ENCODE measurements around the gene OR2L2. TPM values are rescaled to one million over a fixed set of nuclear protein-coding genes. Genes with fewer than 3 reads are reported as not detected.
"Not testable (repeated sequence)": the region's sequence is repeated elsewhere in the genome, so short reads cannot be mapped to it uniquely, and the experiment has no call there.

Gene OR2L2, protein sequence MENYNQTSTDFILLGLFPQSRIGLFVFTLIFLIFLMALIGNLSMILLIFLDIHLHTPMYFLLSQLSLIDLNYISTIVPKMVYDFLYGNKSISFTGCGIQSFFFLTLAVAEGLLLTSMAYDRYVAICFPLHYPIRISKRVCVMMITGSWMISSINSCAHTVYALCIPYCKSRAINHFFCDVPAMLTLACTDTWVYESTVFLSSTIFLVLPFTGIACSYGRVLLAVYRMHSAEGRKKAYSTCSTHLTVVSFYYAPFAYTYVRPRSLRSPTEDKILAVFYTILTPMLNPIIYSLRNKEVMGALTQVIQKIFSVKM
- total RNA-seq (2014; rRNA removed; shearing (Covaris generic)), result not detected in 2 replicates

DNA sequence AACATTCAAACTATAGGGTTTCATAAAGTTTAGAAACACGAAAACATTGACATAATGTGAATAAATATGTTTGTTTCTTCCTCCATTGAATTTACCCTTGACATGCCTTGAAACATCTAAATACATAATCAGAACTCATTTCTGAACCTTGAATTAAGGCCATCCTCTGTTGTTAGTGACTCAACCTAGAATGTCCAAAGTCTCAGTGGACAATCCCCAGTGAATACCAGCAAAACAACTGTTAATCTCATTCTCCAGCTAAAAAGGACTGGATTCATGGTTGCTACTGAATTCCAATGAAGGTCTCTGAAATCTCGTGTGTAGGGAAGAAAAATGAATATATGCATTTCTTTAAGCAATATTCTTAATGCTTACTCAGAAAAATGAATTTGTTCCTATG lies at the start of gene OR2L2:
TSS of gene OR2L2 (plus strand) at position 301 of the 400 bp plus-strand sequence. CDS start 8,198 bp downstream, outside the sequence.
- Histone ChIP-seq H3K27ac (no peak within 1 kb of the TSS), H3K4me3 (no peak within 1 kb of the TSS), H3K27me3 (no peaks in the 10 kb centered on the region), H3K9me3 (replicated peaks) (no peaks in the 10 kb centered on the region), H3K36me3 (no peaks in the 10 kb centered on the region), H3K4me1 (no peaks in the 10 kb centered on the region)
- no peak for DNase-seq

DNA sequence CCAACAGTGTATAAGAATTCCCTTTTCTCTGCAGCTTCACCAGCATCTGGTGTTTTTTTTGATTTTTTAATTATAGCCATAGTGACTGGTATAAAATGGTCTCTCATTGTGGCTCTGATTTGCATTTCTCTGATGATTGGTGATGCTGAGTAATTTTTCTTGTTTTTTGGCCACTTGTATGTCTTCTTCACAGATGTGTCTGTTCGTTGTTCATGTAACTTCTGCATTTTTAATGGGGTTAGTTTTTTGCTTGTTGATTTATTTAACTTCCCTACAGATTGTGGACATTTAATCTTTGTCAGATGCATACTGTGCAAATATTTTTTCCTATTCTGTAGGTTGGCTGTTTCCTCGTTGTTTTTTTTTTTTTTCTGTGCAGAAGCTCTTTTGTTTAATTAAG lies 36.9 kb upstream of the OR2L2 start:
- Histone ChIP-seq H3K4me3 (no peak overlapping the region), H3K4me1 (no peaks in the 10 kb centered on the region), H3K9me3 (replicated peaks) (no peaks in the 10 kb centered on the region), H3K27me3 (no peaks in the 10 kb centered on the region), H3K27ac (no peak overlapping the region), H3K36me3 (no peaks in the 10 kb centered on the region)
- no peak for DNase-seq

DNA sequence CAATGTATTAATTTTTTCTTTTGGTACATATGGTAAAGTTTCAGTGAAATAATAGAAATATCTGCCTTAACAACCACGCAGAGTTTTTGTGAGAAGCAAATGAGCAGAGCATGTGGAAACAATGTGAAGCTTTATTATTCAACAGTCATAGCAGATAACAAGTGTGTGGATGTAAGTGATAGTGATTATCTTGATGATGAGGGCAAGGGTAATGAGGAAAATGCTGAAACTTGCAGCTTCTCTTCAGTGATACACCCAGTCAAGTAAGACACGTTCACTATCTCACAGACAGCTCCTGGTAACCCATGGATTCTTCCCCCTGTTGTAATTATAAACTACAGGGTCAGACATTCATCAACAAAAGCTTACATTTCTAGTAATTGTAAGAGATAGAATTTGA lies 31.1 kb upstream of the OR2L2 start:
- Histone ChIP-seq H3K4me1 (no peaks in the 10 kb centered on the region), H3K36me3 (no peaks in the 10 kb centered on the region), H3K27ac (no peak overlapping the region), H3K4me3 (no peak overlapping the region), H3K27me3 (no peaks in the 10 kb centered on the region), H3K9me3 (replicated peaks) (no peaks in the 10 kb centered on the region)
- DNase-seq, result no peak

DNA sequence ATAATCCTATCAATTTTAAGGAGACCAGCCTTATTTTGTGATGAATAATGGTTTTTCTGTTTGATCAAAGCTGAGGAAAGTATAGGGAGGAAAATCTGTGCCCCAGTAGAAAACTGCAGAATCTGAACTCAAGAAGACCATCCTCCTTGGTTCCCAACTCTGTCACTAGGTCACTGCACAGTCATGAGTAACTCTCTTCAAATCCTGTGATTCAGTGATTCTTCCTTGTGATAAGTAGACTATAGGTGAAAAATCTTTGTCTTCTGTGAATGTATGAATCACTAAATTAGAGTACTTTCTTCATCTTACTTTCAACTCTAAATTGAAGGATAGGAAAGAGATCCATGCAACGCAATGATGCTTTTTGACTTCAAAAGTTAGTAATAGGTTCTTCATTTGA lies 29.7 kb upstream of the OR2L2 start:
- no peak for DNase-seq
- H3K27me3 ChIP-seq, result no peaks in the 10 kb centered on the region
- H3K27ac ChIP-seq, result no peak overlapping the region
- no peaks in the 10 kb centered on the region for H3K4me1 ChIP-seq
- no peaks in the 10 kb centered on the region for H3K36me3 ChIP-seq
- H3K4me3 ChIP-seq, result no peak overlapping the region
- H3K9me3 ChIP-seq (replicated peaks), result no peaks in the 10 kb centered on the region

DNA sequence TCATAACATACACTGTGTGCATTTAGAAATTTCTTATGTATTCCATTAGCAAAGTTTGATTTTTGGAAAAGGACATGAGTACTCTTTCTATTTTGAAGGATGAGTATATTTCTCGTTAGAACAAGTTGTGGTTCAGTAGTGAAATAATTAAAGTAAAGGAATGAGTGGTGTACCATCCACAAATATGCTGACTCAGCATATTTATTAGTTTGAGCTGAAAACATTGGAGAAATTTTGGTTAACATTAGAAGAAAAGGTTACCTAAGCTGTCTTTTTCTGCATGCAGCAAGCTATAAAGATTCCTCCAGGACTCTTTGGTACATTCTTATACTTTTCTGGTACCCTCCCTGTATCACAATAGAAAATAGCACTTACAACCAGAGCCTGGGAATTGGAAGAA lies 22.1 kb upstream of the OR2L2 start:
- H3K4me3 ChIP-seq, result no peak overlapping the region
- H3K27me3 ChIP-seq, result no peaks in the 10 kb centered on the region
- no peaks in the 10 kb centered on the region for H3K4me1 ChIP-seq
- no peak overlapping the region for H3K27ac ChIP-seq
- DNase-seq, result no peak
- no peaks in the 10 kb centered on the region for H3K9me3 ChIP-seq (replicated peaks)
- no peaks in the 10 kb centered on the region for H3K36me3 ChIP-seq

DNA sequence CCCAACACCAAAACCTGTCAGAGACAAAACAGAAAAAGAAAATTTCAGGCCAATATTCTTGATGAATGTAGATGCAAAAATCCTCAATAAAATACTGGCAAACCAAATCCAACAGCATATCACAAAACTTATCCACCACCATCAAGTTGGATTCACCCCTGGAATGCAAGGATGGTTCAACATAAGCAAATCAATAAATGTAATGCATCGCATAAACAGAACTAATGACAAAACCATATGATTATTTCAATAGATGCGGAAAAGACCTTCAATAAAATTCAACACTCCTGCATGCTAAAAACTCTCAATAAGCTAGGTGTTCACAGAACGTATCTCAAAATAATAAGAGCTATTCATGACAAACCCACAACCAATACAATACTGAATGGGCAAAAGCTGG lies 20.2 kb upstream of the OR2L2 start:
- Histone ChIP-seq H3K9me3 (replicated peaks) (no peaks in the 10 kb centered on the region), H3K4me3 (no peak overlapping the region), H3K27ac (no peak overlapping the region), H3K27me3 (no peaks in the 10 kb centered on the region), H3K36me3 (no peaks in the 10 kb centered on the region), H3K4me1 (no peaks in the 10 kb centered on the region)
- no peak for DNase-seq

DNA sequence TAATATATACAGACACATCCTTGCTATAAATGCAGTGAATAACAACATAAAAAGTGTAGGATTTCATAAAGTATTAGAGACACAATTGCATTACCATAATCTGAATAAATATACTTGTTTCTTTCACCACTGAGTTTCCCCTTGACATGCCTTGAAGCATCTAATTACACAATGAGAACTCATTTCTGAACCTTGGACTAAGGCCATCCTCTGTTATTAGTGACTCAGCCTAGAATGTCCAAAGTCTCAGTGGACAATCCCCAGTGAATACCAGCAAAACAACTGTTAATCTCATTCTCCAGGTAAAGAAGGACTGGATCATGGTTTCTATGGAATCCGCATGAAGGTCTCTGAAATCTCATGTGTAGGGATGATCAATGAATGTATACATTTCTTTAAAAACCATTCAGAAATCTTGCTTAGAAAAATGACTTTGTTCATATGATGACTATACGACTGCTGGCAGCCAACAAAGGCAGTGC lies 16.6 kb upstream of the OR2L2 start, which contains the start of gene OR2L5:
TSS of gene OR2L5 (plus strand) at position 432 of the 482 bp plus-strand sequence. CDS start 8,288 bp downstream, outside the sequence.
- H3K9me3 ChIP-seq (replicated peaks), result no peaks in the 10 kb centered on the region
- H3K4me1 ChIP-seq, result no peaks in the 10 kb centered on the region
- no peak for DNase-seq
- no peak within 1 kb of the TSS for H3K27ac ChIP-seq
- H3K36me3 ChIP-seq, result no peaks in the 10 kb centered on the region
- H3K4me3 ChIP-seq, result no peak within 1 kb of the TSS
- H3K27me3 ChIP-seq, result no peaks in the 10 kb centered on the region

DNA sequence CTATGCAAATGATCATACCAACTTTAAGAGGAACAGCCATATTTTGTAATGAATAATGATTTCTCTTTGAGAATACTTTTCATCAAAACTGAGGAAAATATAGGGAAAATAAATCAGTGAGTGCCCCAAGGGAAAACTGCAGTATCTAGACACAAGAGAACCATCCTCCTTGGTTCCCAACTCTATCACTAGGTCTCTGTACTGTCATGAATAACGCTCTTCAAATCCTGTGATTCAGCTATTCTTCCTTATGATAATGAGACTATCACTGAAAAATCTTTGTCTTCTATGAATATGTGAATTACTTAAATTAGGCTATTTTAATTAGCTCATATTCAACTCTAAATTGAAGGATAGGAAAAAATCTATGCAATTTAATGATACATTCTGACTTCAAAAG lies 14.1 kb upstream of the OR2L2 start:
- no peaks in the 10 kb centered on the region for H3K36me3 ChIP-seq
- H3K27ac ChIP-seq, result no peak overlapping the region
- no peaks in the 10 kb centered on the region for H3K27me3 ChIP-seq
- no peak overlapping the region for H3K4me3 ChIP-seq
- no peaks in the 10 kb centered on the region for H3K9me3 ChIP-seq (replicated peaks)
- H3K4me1 ChIP-seq, result no peaks in the 10 kb centered on the region
- no peak for DNase-seq

DNA sequence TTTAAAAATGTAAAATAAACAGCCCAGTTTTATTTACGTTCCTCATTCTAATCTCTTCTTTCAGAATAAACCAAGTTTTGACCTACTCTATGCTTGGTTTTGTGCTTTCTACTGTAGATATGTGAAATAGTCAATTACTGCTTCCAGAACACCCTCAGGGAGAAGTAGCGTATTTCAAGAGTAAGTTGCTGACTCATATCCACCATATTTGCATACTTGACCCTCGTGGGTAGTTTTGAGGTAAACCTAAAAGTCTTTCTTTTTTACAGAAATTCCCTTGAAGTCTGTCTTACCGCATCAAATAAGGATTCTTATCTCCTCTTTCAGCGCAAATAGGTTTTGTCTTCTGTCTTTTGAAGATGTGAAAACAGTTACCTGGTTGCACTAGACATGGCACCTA lies 15.3 kb downstream of the OR2L2 start:
- Histone ChIP-seq H3K4me3 (no peak overlapping the region), H3K27me3 (no peaks in the 10 kb centered on the region), H3K36me3 (no peaks in the 10 kb centered on the region), H3K27ac (no peak overlapping the region), H3K4me1 (no peaks in the 10 kb centered on the region), H3K9me3 (replicated peaks) (no peaks in the 10 kb centered on the region)
- DNase-seq, result no peak

DNA sequence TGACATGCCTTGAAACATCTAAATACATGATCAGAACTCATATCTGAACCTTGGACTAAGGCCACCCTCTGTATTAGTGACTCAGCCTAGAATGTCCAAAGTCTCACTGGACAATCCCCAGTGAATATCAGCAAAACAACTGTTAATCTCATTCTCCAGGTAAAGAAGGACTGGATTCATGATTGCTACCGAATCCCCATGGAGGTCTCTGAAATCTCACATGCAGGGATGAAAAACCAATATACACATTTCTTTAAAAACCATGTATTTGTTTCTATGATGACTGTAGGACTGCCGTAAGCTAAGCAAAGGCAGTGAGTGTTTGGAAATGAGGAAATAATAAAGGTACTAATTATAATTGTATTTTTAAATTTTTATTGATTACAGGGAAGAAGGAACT lies 16.7 kb downstream of the OR2L2 start, which contains the start of gene OR2L3:
TSS of gene OR2L3 (plus strand) at position 301 of the 400 bp plus-strand sequence. CDS start 13,846 bp downstream, outside the sequence.
- H3K4me1 ChIP-seq, result no peaks in the 10 kb centered on the region
- H3K27ac ChIP-seq, result no peak within 1 kb of the TSS
- no peak within 1 kb of the TSS for H3K4me3 ChIP-seq
- no peaks in the 10 kb centered on the region for H3K36me3 ChIP-seq
- no peak for DNase-seq
- no peaks in the 10 kb centered on the region for H3K27me3 ChIP-seq
- no peaks in the 10 kb centered on the region for H3K9me3 ChIP-seq (replicated peaks)

DNA sequence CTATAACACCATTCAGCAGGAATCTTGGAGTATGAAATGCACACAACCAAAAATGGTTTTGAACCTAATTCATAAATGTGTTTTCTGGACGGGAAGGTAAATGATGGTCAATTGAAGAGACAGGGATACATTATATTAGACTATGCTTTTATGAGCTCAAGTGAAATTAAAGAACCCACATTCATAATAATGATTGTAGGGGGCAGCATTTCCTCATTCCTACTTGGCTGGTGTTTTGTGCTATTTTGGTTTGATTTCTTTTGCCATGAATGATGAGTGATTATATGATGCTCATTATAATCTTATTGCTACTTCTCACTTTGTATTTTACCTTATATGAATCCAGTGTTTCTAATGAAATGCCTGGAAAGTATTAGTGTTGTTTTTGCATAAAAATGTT lies 17.1 kb downstream of the OR2L2 start:
- Histone ChIP-seq H3K9me3 (replicated peaks) (no peaks in the 10 kb centered on the region), H3K4me3 (no peak overlapping the region), H3K4me1 (no peaks in the 10 kb centered on the region), H3K27ac (no peak overlapping the region), H3K27me3 (no peaks in the 10 kb centered on the region), H3K36me3 (no peaks in the 10 kb centered on the region)
- no peak for DNase-seq

DNA sequence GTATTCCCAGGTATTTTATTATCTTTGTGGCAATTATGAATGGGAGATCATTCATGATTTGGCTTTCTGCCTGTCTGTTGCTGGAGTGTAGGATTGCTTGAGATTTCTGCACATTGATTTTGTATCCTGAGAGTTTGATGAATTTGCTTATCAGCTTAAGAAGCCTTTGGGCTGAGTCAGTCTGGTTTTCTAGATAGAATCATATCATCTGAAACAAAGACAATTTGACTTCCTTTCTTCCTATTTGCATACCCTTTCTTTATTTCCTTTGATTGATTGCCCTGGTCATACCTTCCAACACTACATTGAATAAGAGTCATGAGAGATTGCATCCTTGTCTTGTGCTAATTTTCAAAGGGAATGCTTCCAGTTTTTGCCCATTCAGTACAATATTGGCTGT lies 24.8 kb downstream of the OR2L2 start:
- no peak overlapping the region for H3K27ac ChIP-seq
- H3K36me3 ChIP-seq, result no peaks in the 10 kb centered on the region
- no peaks in the 10 kb centered on the region for H3K9me3 ChIP-seq (replicated peaks)
- H3K27me3 ChIP-seq, result no peaks in the 10 kb centered on the region
- DNase-seq, result no peak
- H3K4me3 ChIP-seq, result no peak overlapping the region
- no peaks in the 10 kb centered on the region for H3K4me1 ChIP-seq

DNA sequence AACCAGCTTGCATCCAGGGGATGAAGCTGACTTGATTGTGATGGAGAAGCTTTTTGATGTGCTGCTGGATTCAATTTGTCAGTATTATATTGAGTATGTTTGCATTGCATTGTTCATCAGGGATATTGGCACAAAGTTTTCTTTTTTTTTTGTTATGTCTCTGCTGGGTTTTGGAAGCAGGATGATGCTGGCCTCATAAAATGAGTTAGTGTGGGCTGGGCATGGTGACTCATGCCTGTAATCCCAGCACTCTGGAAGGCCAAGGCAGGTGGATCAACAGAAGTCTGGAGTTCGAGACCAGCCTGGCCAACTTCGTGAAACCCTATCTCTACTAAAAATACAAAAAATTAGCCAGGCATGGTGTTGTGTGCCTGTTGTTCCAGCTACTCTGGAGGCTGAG lies 25.4 kb downstream of the OR2L2 start:
- no peaks in the 10 kb centered on the region for H3K4me1 ChIP-seq

DNA sequence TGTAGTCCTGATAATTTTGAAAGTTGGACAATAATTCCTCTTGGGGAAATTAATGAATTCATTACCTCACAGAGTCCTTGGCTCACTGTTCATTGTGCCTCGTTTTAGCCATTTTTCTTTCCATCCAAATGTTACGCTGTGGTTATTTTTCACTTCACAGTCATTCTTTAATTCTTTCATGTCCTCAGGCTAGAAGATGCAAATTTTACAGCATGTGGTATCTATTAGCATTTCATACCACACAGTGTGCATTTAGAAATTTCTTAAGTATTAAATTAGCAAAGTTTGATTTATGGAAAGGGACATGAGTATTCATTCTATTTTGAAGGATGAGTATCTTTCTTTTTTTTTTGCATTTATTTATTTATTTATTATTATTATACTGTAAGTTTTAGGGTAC lies 35.2 kb downstream of the OR2L2 start:
- no peak for DNase-seq
- no peaks in the 10 kb centered on the region for H3K27me3 ChIP-seq
- H3K9me3 ChIP-seq (replicated peaks), result no peaks in the 10 kb centered on the region
- no peaks in the 10 kb centered on the region for H3K36me3 ChIP-seq
- H3K27ac ChIP-seq, result no peak overlapping the region
- H3K4me3 ChIP-seq, result no peak overlapping the region
- no peaks in the 10 kb centered on the region for H3K4me1 ChIP-seq

More for the DNA sequence above, 25.4 kb downstream of the OR2L2 start:
- Histone ChIP-seq H3K27ac (no peak overlapping the region), H3K27me3 (no peaks in the 10 kb centered on the region), H3K4me3 (no peak overlapping the region), H3K36me3 (no peaks in the 10 kb centered on the region), H3K9me3 (replicated peaks) (no peaks in the 10 kb centered on the region)
- no peak for DNase-seq

DNA sequence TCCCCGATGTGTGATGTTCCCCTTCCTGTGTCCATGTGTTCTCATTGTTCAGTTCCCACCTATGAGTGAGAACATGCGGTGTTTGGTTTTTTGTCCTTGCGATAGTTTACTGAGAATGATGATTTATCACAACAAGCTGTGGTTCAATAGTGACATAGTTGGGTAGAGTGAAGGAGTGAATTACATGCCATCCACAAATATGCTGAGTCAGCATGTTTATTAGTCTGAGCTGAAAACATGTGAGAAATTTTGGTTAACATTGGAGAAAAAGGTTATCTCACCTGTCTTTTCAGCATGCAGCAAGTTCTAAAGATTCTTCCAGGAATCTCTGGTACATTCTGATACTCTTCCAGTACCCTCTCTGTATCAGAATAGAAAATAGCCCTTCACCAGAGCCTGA lies 35.7 kb downstream of the OR2L2 start:
- Histone ChIP-seq H3K27ac (no peak overlapping the region), H3K4me3 (no peak overlapping the region), H3K27me3 (no peaks in the 10 kb centered on the region), H3K9me3 (replicated peaks) (no peaks in the 10 kb centered on the region), H3K36me3 (no peaks in the 10 kb centered on the region), H3K4me1 (no peaks in the 10 kb centered on the region)
- no peak for DNase-seq

DNA sequence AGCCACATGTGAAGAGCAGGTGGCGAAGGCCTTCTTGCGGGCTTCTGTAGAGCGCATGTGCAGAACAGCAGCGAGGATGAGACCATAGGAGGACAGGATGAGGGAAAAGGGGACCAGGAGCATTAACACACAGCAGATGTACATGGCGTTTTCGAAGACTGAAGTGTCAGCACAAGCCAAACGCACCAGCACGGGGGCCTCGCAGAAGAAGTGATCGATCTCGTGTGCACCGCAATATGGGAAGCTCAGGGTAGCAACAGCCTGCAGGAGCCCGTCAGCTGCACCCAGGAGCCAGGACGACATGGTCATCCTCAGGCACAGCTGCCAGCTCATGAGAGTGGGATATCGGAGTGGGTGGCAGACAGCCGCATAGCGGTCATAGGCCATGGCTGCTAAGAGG lies 54.0 kb downstream of the OR2L2 start:
- not testable (repeated sequence) for H3K9me3 ChIP-seq (replicated peaks); H3K27ac ChIP-seq; H3K4me1 ChIP-seq; H3K36me3 ChIP-seq; DNase-seq; H3K4me3 ChIP-seq; H3K27me3 ChIP-seq

Measured in SJCRH30 (cell line).